ENCODE data around the gene TXNRD2.

DNA sequence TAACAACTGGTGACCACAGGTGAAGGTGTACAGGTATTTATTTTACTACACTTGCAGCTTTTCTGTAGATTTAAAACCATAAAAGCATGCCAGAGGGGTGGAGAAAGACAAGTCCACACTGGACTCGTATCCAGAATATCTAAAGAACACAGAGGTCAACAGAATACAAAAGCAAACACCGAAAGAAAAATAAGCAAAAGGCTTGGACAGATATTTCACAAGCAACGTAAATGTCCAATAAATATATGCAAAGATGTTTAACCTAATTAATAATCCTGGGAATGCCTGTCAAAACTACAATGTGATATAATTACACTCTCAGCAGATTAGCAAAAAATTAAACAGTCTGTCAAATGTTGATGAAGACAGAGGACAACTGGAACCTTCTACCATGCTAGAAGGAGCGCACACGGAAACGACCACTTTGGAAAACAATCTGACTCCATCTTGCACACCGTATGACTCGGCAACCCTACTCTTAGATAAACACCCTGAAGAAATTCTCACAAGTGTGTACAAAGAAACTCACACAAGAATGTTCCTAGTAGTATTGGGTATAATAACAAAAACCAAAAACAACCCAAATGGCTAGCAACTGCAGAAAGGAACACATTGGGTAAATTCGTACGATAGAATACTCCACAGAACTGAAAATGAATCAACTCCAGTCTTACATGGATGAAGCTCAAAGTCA is 114.1 kb downstream of the TXNRD2 start:
- TF ChIP-seq, protein P1, sequence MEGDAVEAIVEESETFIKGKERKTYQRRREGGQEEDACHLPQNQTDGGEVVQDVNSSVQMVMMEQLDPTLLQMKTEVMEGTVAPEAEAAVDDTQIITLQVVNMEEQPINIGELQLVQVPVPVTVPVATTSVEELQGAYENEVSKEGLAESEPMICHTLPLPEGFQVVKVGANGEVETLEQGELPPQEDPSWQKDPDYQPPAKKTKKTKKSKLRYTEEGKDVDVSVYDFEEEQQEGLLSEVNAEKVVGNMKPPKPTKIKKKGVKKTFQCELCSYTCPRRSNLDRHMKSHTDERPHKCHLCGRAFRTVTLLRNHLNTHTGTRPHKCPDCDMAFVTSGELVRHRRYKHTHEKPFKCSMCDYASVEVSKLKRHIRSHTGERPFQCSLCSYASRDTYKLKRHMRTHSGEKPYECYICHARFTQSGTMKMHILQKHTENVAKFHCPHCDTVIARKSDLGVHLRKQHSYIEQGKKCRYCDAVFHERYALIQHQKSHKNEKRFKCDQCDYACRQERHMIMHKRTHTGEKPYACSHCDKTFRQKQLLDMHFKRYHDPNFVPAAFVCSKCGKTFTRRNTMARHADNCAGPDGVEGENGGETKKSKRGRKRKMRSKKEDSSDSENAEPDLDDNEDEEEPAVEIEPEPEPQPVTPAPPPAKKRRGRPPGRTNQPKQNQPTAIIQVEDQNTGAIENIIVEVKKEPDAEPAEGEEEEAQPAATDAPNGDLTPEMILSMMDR (conservative IDR thresholded peaks at IDR 0.05; ENCODE audit: low read length), result no peak
- no peak for TF ChIP-seq EZH2phosphoT487 (IDR thresholded peaks at IDR 0.05; ENCODE audit: borderline replicate concordance, low read depth, low read length)

All from OCI-LY7 (cell line).